PC-3 (cell line): ENCODE data around the gene ACSM3. TPM values are rescaled to one million over a fixed set of nuclear protein-coding genes. Genes with fewer than 3 reads are reported as not detected.

Source experiments
- ATAC-seq: fragments of 200-7000 bp; cut with Tn5 transposase; 2 replicates; pipeline ENCODE4 v1.9.1; 2020; ENCODE audit warnings: mild to moderate bottlenecking, moderate library complexity
- BruUV-seq: library from RNA; stranded (reverse); fragments of 400-500 nt; replicated peaks from 2 replicates; lab custom pipeline; 2021; lab: Mats Ljungman, UMichigan
- CTCF ChIA-PET: fragments of 300-600 bp; sonication (Branson Sonifier 250); formaldehyde crosslinking; loops from one replicate; lab custom pipeline; 2022; ENCODE audit warnings: antibody characterized with exemption; lab: Charles Lee
- POLR2A ChIA-PET: fragments of 300-600 bp; sonication (Branson Sonifier 250); formaldehyde crosslinking; loops from one replicate; lab custom pipeline; 2022; ENCODE audit warnings: antibody characterized with exemption; ENCODE audit not compliant: unreplicated experiment; lab: Charles Lee
- DNase-seq: peaks from one replicate; pipeline ENCODE4 v3.0.0-alpha.2; 2015
- H2AFZ ChIP-seq: fragments of 300-600 bp; sonication (generic); 2 replicates; pipeline ENCODE4 v1.6.0; 2016; ENCODE audit warnings: antibody characterized with exemption, low read length
- H3F3A ChIP-seq: fragments of 300-600 bp; sonication (generic); one replicate; pipeline ENCODE4 v1.6.0; 2017; ENCODE audit warnings: antibody characterized with exemption, low read length, control low read depth, mild to moderate bottlenecking; ENCODE audit not compliant: unreplicated experiment
- H3K27ac ChIP-seq: fragments of 300-600 bp; sonication (generic); 2 replicates; pipeline ENCODE4 v1.5.1; 2016; ENCODE audit warnings: mild to moderate bottlenecking, low read length
- H3K27me3 ChIP-seq: fragments of 300-600 bp; sonication (generic); 2 replicates; pipeline ENCODE4 v1.6.1; 2016; ENCODE audit warnings: low read length, mixed read lengths
- H3K36me3 ChIP-seq: fragments of 300-600 bp; sonication (generic); 2 replicates; pipeline ENCODE4 v1.6.1; 2016; ENCODE audit warnings: low read depth, mixed run types, low read length, mixed read lengths
- H3K4me1 ChIP-seq: fragments of 300-600 bp; sonication (generic); 2 replicates; pipeline ENCODE4 v1.5.1; 2016; ENCODE audit warnings: low read length; ENCODE audit not compliant: insufficient read depth
- H3K4me2 ChIP-seq: fragments of 300-600 bp; sonication (generic); 2 replicates; pipeline ENCODE4 v1.6.0; 2016; ENCODE audit warnings: low read length
- H3K4me3 ChIP-seq: fragments of 300-600 bp; sonication (generic); 2 replicates; pipeline ENCODE4 v1.5.1; 2016; ENCODE audit warnings: mild to moderate bottlenecking, low read length, mixed read lengths
- H3K79me2 ChIP-seq: fragments of 300-600 bp; sonication (generic); 2 replicates; pipeline ENCODE4 v1.6.1; 2017; ENCODE audit warnings: low read length, mixed read lengths
- H3K9ac ChIP-seq: fragments of 300-600 bp; sonication (generic); 2 replicates; pipeline ENCODE4 v1.6.0; 2016; ENCODE audit warnings: mild to moderate bottlenecking, low read length
- H3K9me2 ChIP-seq: fragments of 300-600 bp; sonication (generic); replicated peaks from 2 replicates; pipeline ENCODE4 v1.6.1; 2016; ENCODE audit warnings: mixed run types, low read length, mixed read lengths
- H3K9me3 ChIP-seq: fragments of 300-600 bp; sonication (generic); 2 replicates; pipeline ENCODE4 v1.6.1; 2016; ENCODE audit warnings: low read length, mixed read lengths
- H4K20me1 ChIP-seq: fragments of 300-600 bp; sonication (generic); 2 replicates; pipeline ENCODE4 v1.6.1; 2016; ENCODE audit warnings: low read length, mixed read lengths
- EZH2 ChIP-seq: fragments of 300-600 bp; sonication (generic); IDR thresholded peaks from one replicate; pipeline ENCODE4 v1.6.1; 2017; ENCODE audit warnings: antibody characterized with exemption, mild to moderate bottlenecking, low read length; ENCODE audit not compliant: unreplicated experiment
- EZH2phosphoT487 ChIP-seq: fragments of 300-600 bp; sonication (generic); IDR thresholded peaks from 2 replicates; pipeline ENCODE4 v1.6.1; 2018; ENCODE audit warnings: mild to moderate bottlenecking, antibody characterized with exemption, low read length, borderline replicate concordance
- intact Hi-C: fragments of 100-400 bp; cut with micrococcal nuclease; formaldehyde crosslinking; loops from 2 replicates; pipeline ENCODE4 v1.9.0; 2023
- total RNA-seq: library from RNA; depleted of rRNA; stranded (reverse); fragments of >200 nt; gene quantifications from 2 replicates; pipeline ENCODE4 v1.2.3, GENCODE V29; 2014
- TF ChIP-seq, protein P1 (sequence below): fragments of 300-600 bp; sonication (generic); conservative IDR thresholded peaks from 2 replicates; pipeline ENCODE4 v1.5.1; 2017; ENCODE audit warnings: antibody characterized with exemption, low read depth, mild to moderate bottlenecking, low read length

Gene ACSM3
- total RNA-seq, 1 experiment from 2014 or later: 4.0 TPM

DNA sequence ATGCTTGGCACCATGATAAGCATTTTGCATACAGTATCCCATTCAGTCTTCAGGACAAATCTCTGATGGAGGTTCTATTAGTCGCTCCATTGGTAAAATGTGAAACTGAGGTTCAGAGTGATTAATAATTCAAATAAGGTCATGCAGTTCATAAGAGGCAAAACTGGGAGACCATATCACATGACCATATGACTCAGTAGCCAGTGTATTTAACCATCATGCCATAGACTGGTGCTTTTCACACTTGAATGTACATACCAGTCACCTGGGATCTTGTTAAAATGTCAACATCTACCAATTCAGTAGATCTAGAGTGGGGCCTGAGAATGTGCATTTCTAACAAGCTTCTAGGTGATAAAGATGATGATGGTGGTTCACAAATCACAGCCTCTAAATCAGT lies 4.3 kb downstream of the ACSM3 start:
- CTCF ChIA-PET: no interaction called here
- H3K9me3 ChIP-seq: no peaks in the 10 kb centered on the region
- H3K79me2 ChIP-seq: no peaks in the 10 kb centered on the region
- H3K27ac ChIP-seq: no peak overlapping the region
- POLR2A ChIA-PET: no interaction called here
- H3K27me3 ChIP-seq: no peaks in the 10 kb centered on the region
- no peaks in the 10 kb centered on the region for H3F3A ChIP-seq
- no peaks in the 10 kb centered on the region for H3K9me2 ChIP-seq
- TF ChIP-seq EZH2phosphoT487: no peak
- TF ChIP-seq, protein P1, sequence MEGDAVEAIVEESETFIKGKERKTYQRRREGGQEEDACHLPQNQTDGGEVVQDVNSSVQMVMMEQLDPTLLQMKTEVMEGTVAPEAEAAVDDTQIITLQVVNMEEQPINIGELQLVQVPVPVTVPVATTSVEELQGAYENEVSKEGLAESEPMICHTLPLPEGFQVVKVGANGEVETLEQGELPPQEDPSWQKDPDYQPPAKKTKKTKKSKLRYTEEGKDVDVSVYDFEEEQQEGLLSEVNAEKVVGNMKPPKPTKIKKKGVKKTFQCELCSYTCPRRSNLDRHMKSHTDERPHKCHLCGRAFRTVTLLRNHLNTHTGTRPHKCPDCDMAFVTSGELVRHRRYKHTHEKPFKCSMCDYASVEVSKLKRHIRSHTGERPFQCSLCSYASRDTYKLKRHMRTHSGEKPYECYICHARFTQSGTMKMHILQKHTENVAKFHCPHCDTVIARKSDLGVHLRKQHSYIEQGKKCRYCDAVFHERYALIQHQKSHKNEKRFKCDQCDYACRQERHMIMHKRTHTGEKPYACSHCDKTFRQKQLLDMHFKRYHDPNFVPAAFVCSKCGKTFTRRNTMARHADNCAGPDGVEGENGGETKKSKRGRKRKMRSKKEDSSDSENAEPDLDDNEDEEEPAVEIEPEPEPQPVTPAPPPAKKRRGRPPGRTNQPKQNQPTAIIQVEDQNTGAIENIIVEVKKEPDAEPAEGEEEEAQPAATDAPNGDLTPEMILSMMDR: no peak
- TF ChIP-seq EZH2: no peak
- H4K20me1 ChIP-seq: no peaks in the 10 kb centered on the region
- no peak overlapping the region for H3K9ac ChIP-seq
- no peak for ATAC-seq
- no peak overlapping the region for H3K4me3 ChIP-seq
- no TSS peak for BruUV-seq
- intact Hi-C loops: no loop called here
- no peak for DNase-seq
- H3K36me3 ChIP-seq: no peaks in the 10 kb centered on the region
- no peak overlapping the region for H3K4me2 ChIP-seq
- no peak overlapping the region for H2AFZ ChIP-seq
- peaks cover 10% of the 10 kb centered on the region for H3K4me1 ChIP-seq

DNA sequence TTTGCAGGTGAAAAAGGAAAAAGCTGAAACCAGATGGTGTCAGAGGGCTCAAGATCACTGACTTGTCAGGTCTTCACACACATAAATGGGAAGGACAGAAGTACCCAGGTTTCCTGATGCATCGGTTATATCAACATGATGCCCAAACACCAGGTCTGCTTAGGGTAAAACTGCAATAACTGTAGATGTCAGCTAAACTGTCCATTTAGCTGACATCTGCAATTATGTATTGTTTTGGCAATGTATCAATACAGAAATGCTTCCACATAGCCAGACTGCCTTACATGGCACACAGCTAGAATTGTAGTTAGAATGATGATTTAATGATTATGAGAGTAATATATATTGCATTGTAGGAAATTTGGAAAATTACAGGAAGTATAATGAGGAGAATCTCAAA lies 5.0 kb downstream of the ACSM3 start:
- intact Hi-C loops: no loop called here
- Histone ChIP-seq H2AFZ (no peak overlapping the region), H3K4me1 (peaks cover 6% of the 10 kb centered on the region), H3K27ac (no peak overlapping the region), H3K27me3 (no peaks in the 10 kb centered on the region), H3K9ac (no peak overlapping the region), H3K9me2 (no peaks in the 10 kb centered on the region), H3K4me3 (no peak overlapping the region), H3K36me3 (no peaks in the 10 kb centered on the region), H3K9me3 (no peaks in the 10 kb centered on the region), H3K4me2 (no peak overlapping the region), H3K79me2 (no peaks in the 10 kb centered on the region), H3F3A (no peaks in the 10 kb centered on the region), H4K20me1 (no peaks in the 10 kb centered on the region)
- no TSS peak for BruUV-seq
- no peak for DNase-seq
- ChIA-PET POLR2A (no interaction called here), CTCF (no interaction called here)
- no peak for ATAC-seq
- TF ChIP-seq, protein P1: no peak
- TF ChIP-seq EZH2phosphoT487 (no peak), EZH2 (no peak)

DNA sequence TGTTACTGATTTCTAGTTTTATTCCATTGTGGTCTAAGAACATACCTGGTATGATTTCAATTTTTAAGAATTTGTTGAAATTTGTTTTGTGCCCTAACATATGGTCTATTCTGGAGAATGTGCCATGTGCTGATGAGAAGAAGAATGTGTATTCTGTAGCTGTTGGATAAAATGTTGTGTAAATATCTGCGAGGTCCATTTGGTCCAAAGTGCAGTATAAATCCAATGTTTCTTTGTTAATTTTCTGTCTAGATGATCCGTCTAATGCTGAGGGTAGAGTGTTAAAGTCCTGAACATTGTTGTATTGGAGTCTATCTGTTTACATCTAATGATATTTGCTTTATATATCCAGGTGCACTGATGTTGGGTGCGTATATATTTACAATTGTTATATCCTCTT lies 9.9 kb downstream of the ACSM3 start:
- no peak overlapping the region for H3K4me3 ChIP-seq
- ChIA-PET CTCF (interaction anchor here (0.6 kb wide), 1 partner anchor 1211 kb away, joined by 3 read pairs; no protein-coding TSS in a partner anchor), POLR2A (no interaction called here)
- H4K20me1 ChIP-seq: no peaks in the 10 kb centered on the region
- no peaks in the 10 kb centered on the region for H3K4me1 ChIP-seq
- H3K27ac ChIP-seq: no peak overlapping the region
- H2AFZ ChIP-seq: no peak overlapping the region
- BruUV-seq: no TSS peak
- no peak overlapping the region for H3K4me2 ChIP-seq
- no peak for DNase-seq
- ATAC-seq: no peak
- H3K79me2 ChIP-seq: no peaks in the 10 kb centered on the region
- intact Hi-C loops: no loop called here
- TF ChIP-seq EZH2phosphoT487 (no peak), EZH2 (no peak)
- TF ChIP-seq, protein P1: no peak
- H3K9ac ChIP-seq: no peak overlapping the region
- no peaks in the 10 kb centered on the region for H3K27me3 ChIP-seq
- H3K9me3 ChIP-seq: no peaks in the 10 kb centered on the region
- H3K9me2 ChIP-seq: no peaks in the 10 kb centered on the region
- H3F3A ChIP-seq: no peaks in the 10 kb centered on the region
- H3K36me3 ChIP-seq: no peaks in the 10 kb centered on the region
